ENCODE results near the gene GSDME.
"Not testable (repeated sequence)": the region's sequence is repeated elsewhere in the genome, so short reads cannot be mapped to it uniquely, and the experiment has no call there.

The GSDME gene

DNA sequence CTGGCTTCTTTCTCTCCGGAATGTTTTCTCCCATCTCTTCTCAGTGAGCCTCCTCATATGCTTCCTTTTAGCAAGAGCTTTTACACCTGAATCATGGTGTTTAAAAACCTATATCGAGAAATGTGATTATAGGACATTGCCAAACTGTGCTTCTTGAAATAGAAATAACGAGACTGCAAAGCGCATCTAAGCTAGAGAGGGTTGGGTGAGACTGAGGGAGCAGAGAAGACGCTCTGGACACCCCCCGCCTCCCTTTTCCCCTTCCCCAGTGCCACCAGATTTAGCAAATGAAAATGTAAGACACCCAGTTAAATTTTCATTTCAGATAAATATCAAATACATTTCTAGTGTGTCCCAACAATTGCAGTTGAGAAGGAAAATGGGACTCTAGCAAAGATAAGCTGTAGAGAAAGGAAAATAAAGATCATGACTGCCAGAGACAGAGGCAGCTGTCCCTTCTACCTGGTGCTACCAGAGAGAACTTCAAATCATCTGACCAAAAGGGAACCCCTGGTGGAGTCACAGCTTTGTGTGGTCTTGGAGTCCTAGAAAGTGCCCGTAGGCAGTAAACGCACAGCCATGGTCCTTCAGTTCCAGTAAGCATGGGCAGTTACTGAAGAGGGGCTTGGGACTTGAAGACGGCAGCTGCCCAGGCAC is 14.6 kb downstream of the GSDME start:
- DNase-seq (ENCODE audit: low spot score) = no peak

DNA sequence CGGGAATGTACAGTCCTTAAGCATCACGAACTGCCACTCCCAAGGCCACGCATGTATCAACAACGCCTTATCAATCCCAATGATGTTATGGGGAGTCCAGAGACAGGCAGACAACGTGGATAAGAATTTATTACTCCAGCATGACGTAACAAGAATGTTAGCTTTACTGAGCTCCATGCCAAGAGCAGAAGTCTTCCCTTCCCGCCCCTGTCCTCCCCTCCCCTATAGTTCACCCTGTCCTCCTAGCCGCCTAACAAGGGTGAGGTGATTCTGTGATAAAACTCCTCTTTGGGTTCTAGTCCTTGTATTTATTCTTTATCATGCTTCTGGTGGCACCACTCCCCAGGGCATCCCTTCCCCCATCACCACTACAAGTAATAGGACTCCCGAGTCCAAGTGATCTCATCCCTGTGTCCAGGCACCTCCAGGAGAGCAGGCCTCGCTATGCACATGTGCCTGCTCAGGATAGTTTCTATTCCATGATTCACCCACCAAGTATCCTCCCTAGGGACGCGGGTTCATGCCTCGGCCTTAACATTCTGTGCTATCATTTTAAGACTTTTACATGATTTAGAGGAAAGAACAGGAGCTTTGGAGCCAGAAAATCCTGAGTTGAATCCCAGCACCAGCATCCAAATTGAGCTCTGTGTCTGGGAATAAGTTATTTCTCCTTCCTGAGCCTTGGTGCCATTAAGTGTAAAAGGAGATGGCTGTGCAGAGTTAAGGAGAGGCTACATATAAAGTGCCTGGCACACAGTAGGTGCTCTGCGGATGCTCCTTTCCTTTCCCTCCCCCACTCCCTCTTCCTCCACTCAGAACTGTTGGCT is 15.4 kb downstream of the GSDME start:
- no peak for DNase-seq (ENCODE audit: low spot score)

- no peak for DNase-seq (ENCODE audit: low spot score)
Observed at GRCh38 chr7:24740871-24741270, 16.4 kb downstream of the GSDME start.

- no peak for DNase-seq (ENCODE audit: low spot score)
Observed at GRCh38 chr7:24739306-24739705, 18.0 kb downstream of the GSDME start.

- DNase-seq (ENCODE audit: low spot score) = no peak
Observed at GRCh38 chr7:24738577-24738976, 18.7 kb downstream of the GSDME start.

DNA sequence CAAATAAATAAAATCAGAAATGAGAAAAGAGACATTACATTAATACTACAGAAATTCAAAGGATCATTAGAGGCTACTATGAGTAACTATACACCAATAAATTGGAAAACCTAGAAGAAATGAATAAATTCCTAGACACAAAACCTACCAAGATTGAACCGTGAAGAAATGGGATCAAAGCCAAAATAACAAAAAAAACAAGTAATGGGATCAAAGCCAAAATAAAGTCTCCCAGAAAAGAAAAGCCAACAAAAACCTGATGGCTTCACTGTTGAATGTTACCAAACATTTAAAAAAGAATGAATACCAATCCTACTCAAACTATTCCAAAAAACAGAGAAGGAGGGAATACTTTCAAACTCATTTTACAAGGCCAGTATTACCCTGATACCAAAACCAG is 20.0 kb downstream of the GSDME start:
- no peak for DNase-seq (ENCODE audit: low spot score)

DNA sequence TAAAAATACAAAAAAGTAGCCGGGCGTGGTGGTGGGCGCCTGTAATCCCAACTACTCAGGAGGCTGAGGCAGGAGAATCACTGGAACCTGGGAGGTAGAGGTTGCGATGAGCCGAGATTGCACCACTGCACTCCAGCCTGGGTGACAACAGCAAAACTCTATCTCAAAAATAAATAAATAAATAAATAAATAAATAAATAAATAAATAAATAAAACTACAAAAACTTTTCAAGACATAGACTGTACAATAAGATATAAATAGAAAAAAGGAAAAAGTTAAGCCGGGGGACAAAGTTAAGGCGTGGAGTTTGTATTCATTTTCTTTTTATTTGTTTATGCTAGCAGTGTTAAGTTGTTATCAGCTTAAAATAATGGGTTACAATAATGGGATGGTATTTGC is 21.7 kb downstream of the GSDME start:
- not testable (repeated sequence) for DNase-seq (ENCODE audit: low spot score)

DNA sequence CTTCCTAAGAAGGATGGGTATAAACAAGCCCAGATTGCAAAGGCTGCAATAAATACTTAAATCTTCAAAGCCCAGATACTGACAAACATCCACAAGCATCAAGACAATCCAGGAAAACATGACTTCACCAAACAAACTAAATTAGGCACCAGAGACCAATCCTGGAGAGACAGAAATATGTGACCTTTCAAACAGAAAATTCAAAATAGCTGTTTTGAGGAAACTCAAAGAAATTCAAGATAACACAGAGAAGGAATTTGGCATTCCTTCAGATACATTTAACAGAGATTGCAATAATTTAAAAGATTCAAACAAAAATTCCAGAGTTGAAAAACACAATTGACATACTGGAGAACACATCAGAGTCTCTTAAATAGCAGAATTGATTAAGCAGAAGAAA is 23.0 kb downstream of the GSDME start:
- no peak for DNase-seq (ENCODE audit: low spot score)

- DNase-seq (ENCODE audit: low spot score) = no peak
Observed at GRCh38 chr7:24733414-24734060, 23.7 kb downstream of the GSDME start.

- DNase-seq (ENCODE audit: low spot score) = no peak
Observed at GRCh38 chr7:24732646-24733413, 24.4 kb downstream of the GSDME start.

- DNase-seq (ENCODE audit: low spot score) = no peak
Observed at GRCh38 chr7:24731313-24731712, 26.0 kb downstream of the GSDME start.

GRCh38 chr7:24730018-24730369 is 27.3 kb downstream of the GSDME start:
- no peak for DNase-seq (ENCODE audit: low spot score)

DNA sequence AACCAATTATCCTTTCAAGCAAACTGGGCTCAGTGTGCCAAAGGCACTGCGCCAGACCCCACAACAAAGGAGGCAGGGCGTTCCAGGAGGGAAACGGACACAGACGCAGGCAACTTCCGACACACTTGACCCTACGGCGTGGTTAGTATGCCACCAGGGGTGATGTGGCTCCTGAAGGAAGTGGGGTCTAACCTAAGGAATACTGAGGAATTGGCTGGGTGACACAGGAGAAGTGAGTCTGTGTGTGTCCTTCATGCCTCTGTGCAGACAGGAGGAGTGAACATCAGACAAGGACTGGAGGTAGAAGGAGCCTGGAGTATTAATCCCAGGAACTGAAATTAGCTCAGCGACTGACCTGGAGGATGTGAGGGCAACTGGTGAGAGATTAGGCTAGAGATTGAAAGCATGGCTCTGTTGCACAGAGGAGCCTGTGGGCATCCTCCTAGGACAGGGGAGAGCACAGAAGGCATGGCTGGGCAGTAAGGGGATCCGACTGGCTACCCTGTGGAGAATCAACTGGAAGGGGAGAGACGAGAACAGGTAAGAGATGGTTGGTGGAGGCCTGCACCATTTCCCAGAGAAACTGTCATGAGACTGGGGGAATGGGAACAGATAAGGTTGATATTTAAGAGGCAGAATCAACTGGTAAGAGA is 27.8 kb downstream of the GSDME start:
- no peak for DNase-seq (ENCODE audit: low spot score)

DNA sequence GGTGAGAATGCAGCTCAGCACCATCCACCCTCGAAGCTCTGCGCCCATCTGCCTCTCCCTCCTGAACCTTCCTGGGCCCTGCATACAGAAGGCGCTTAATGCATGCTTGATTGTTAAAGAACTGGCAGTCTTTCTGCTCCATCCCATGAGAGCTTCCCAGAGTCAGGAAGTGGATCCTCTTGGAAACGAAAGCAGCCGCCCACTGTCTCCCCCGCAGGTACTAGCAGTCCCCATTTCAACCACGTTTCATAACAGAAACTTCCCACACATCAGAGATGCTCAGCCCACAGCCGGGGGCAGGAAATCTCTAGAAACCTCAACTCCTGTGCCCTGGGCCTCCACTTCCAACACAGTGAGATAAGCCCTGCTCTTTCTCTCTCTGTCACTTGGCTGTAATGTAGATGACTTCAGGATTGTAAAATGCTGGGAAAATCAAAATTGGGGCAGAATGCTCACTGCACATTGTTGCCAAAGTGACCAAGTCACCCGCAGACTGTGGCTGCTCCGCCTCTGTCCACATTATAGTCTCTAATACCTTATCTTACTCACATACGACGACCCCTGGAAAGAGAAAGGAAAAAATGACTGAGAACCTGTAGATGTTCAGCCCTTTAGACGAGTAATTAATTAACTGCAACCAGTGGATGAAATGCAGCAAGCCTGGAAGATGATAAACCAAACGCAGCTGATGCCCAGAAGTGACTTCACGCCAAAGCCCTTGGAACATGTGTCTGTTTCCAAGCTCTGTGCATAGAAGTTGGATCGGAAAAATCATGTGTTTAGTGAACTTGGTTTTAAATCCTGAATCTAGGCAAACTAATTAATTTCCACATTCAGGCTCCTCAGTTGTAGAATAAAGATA is 28.5 kb downstream of the GSDME start:
- DNase-seq (ENCODE audit: low spot score) = no peak

- DNase-seq (ENCODE audit: low spot score) = no peak
Observed at GRCh38 chr7:24728121-24728500, 29.2 kb downstream of the GSDME start.

- DNase-seq (ENCODE audit: low spot score) = no peak
Observed at GRCh38 chr7:24727154-24728120, 29.8 kb downstream of the GSDME start.

- DNase-seq (ENCODE audit: low spot score) = no peak
Observed at GRCh38 chr7:24725554-24726241, 31.6 kb downstream of the GSDME start.

- DNase-seq (ENCODE audit: low spot score) = no peak
Observed at GRCh38 chr7:24724451-24725190, 32.6 kb downstream of the GSDME start.
